Right lobe of liver (tissue), 6 donors: ENCODE measurements around the gene KLF1. TPM values are rescaled to one million over a fixed set of nuclear protein-coding genes. Genes with fewer than 3 reads are reported as not detected.

Experiments used
- ATAC-seq, 4 donors: fragments of 200-7000 bp; cut with Tn5 transposase; one replicate each; pipeline ENCODE4 v1.9.1; 2020; ENCODE audit warnings: mild to moderate bottlenecking in 4 of 4, moderate library complexity in 4 of 4
- DNase-seq, 3 donors: peaks; one replicate each; pipeline ENCODE4 v3.0.0-alpha.2; 2020
- H3K27ac ChIP-seq, 3 donors: fragments of 200-600 bp; one replicate each; pipeline ENCODE4 v1.8.0; 2022
- H3K27me3 ChIP-seq, 2 donors: fragments of 200-600 bp; one replicate each; pipeline ENCODE4 v1.8.0; 2022
- H3K36me3 ChIP-seq, 4 donors: fragments of 200-600 bp; sonication (generic) in 1 of 4; one replicate each; pipeline versions ENCODE4 v1.5.1 to v1.8.0; 2017 to 2022; ENCODE audit warnings: control low read depth in 1 of 4
- H3K4me1 ChIP-seq, 4 donors: fragments of 200-600 bp; sonication (generic) in 1 of 4; one replicate each; pipeline versions ENCODE4 v1.5.1 to v1.8.0; 2017 to 2022; ENCODE audit warnings: control low read depth in 1 of 4
- H3K4me3 ChIP-seq, 3 donors: fragments of 200-600 bp; one replicate each; pipeline ENCODE4 v1.8.0; 2022
- H3K9me3 ChIP-seq, 4 donors: fragments of 200-600 bp; sonication (generic) in 1 of 4; one replicate each; pipeline versions ENCODE4 v1.5.1 to v1.8.0; 2017 to 2022; ENCODE audit warnings: control low read depth in 1 of 4
- POLR2A ChIP-seq: fragments of 450-650 bp; IDR thresholded peaks from one replicate; pipeline ENCODE4 v1.6.1; 2017; ENCODE audit warnings: antibody characterized with exemption, mild to moderate bottlenecking
- WGBS: methylation state at CpG from one replicate; pipeline ENCODE4 v1.1.6; 2018; ENCODE audit warnings: low coverage, low lambda C conversion rate; ENCODE audit not compliant: insufficient coverage; ENCODE audit errors: missing lambda C conversion rate; 5-methylcytosine and 5-hydroxymethylcytosine counted together
- intact Hi-C, 2 donors: fragments of 100-400 bp; cut with DNase I; formaldehyde crosslinking; loops; one replicate each; pipeline versions ENCODE4 v1.11.2 to v1.14.1; 2022
- total RNA-seq, 6 experiments: library from RNA; depleted of rRNA in 2 of 6; stranded (reverse); fragments of >200 nt in 2 of 6; fragmentation: NEBNext Ultra II Directional in 3 of 6; extraction: Animal tissue kit (Norgen Biotek cat#: 25700) in 3 of 6; gene quantifications; one replicate each; pipeline versions ENCODE4 v1.1.0 to v1.2.4, GENCODE V29; 2016 to 2023
- TF ChIP-seq, protein P1 (sequence below), 4 donors: fragments of 200-600 bp in 3 of 4; fragments of 450-650 bp in 1 of 4; IDR thresholded peaks; one replicate each; pipeline versions ENCODE4 v1.5.1 to v1.8.0; 2016 to 2022; ENCODE audit warnings: antibody characterized with exemption in 4 of 4, mild to moderate bottlenecking in 2 of 4
- donor health status: DM: no; HTN: yes; CAD: no.
- donor health status: DM: no; HTN: no; CAD: no.
- donor health status: DM: no; HTN: no; CAD: no.
- donor health status: DM: no; HTN: yes; CAD: no.
- donor health status: DM: no; HTN: yes; CAD: no.

KLF1 gene
- total RNA-seq, 6 experiments from 2014 or later: 0.32 to 1.7 (median 0.44) TPM; not detected in 3

DNA sequence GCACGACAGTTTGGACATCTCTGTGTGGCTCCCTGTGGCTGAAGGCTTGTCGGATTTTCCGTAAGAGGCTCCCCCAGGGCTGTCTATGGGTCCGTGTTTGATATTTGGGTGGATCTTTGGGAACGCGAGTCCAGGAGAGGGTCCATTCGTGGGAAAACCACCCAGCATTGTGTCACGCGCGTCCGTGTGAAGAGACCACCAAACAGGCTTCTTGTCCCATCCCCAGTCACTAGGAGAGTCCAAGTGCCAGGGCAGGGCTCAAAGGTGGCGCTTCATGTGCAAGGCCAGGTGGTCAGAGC, 2.4 kb downstream of the KLF1 start:
- TF ChIP-seq POLR2A: no peak
- TF ChIP-seq, protein P1, sequence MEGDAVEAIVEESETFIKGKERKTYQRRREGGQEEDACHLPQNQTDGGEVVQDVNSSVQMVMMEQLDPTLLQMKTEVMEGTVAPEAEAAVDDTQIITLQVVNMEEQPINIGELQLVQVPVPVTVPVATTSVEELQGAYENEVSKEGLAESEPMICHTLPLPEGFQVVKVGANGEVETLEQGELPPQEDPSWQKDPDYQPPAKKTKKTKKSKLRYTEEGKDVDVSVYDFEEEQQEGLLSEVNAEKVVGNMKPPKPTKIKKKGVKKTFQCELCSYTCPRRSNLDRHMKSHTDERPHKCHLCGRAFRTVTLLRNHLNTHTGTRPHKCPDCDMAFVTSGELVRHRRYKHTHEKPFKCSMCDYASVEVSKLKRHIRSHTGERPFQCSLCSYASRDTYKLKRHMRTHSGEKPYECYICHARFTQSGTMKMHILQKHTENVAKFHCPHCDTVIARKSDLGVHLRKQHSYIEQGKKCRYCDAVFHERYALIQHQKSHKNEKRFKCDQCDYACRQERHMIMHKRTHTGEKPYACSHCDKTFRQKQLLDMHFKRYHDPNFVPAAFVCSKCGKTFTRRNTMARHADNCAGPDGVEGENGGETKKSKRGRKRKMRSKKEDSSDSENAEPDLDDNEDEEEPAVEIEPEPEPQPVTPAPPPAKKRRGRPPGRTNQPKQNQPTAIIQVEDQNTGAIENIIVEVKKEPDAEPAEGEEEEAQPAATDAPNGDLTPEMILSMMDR (IDR thresholded peaks at IDR 0.05): no peak

DNA sequence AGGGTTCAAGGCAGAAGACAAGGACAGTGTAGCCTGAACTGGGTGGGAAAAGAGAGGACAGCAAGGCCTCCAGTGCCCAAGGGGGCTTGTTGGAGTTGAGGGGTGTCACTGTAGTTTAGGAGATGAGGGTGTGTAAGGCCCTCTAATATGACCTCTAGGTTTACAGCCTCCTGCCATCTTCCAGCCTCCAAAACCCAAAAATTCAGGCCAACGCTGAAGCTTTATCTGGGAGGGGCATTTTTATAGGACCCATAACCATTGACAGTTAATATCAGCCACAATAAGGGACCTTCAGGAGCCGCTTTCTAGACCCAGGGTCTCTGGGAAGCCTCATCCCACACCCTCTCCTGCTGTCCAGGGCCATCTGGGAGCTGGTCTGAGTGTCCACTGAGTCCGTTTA, 2.8 kb downstream of the KLF1 start:
- peaks cover 0 to 5% (median 0%) of the 10 kb centered on the region in 4 donors for H3K9me3 ChIP-seq
- ATAC-seq (no peak), DNase-seq (no peak)
- H3K4me3 ChIP-seq: no peak overlapping the region
- no peaks in the 10 kb centered on the region for H3K36me3 ChIP-seq
- intact Hi-C loops: loop anchor here in 1 of 2 donors (10.0 kb wide), 1 partner anchor 51 kb away; the partner anchor contains the start of genes CALR and FARSA
- no peaks in the 10 kb centered on the region for H3K27me3 ChIP-seq
- H3K27ac ChIP-seq: no peak overlapping the region
- WGBS: 90% methylated on average over 2 of the region's 3 CpGs
- peaks cover 0 to 13% (median 0%) of the 10 kb centered on the region in 4 donors for H3K4me1 ChIP-seq
- TF ChIP-seq, protein P1 (IDR thresholded peaks at IDR 0.05): no peak
- TF ChIP-seq POLR2A: no peak

More for the DNA sequence above, 2.4 kb downstream of the KLF1 start:
- no peak for DNase-seq
- intact Hi-C loops: loop anchor here in 1 of 2 donors (10.0 kb wide), 1 partner anchor 50 kb away; the partner anchor contains the start of genes CALR and FARSA
- WGBS: 76% methylated on average over 2 of the region's 12 CpGs
- H3K9me3 ChIP-seq: peaks cover 0 to 5% (median 0%) of the 10 kb centered on the region in 4 donors
- H3K4me1 ChIP-seq: peaks cover 0 to 13% (median 0%) of the 10 kb centered on the region in 4 donors
- no peaks in the 10 kb centered on the region for H3K36me3 ChIP-seq
- no peak for ATAC-seq
- no peak overlapping the region for H3K27ac ChIP-seq
- no peaks in the 10 kb centered on the region for H3K27me3 ChIP-seq
- H3K4me3 ChIP-seq: no peak overlapping the region

DNA sequence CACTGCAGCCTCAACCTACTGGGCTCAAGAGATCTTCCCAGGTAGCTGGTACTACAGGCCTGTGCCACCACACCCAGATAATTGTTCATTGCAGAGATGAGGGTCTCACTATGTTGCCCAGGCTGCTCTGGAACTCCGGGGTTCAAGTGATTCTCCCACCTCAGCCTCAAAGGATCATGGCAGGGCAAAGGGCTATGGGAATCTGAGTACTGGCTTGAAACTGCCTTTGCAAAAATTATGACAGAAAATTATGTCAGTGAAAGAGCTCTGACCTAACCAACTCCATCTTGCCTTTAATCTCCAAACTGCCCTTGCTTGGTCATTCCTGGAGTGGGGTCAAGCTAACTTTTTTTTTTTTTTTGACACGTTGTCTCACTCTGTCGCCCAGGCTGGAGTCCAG, 4.4 kb downstream of the KLF1 start:
- 86% methylated on average over 2 of the region's 3 CpGs for WGBS
- peaks cover 0 to 13% (median 0%) of the 10 kb centered on the region in 4 donors for H3K4me1 ChIP-seq
- no peak overlapping the region for H3K4me3 ChIP-seq
- TF ChIP-seq, protein P1 (IDR thresholded peaks at IDR 0.05): no peak
- TF ChIP-seq POLR2A: no peak
- H3K27me3 ChIP-seq: no peaks in the 10 kb centered on the region
- ATAC-seq (no peak), DNase-seq (no peak)
- intact Hi-C loops: loop anchor here in 1 of 2 donors (10.0 kb wide), 1 partner anchor 52 kb away; the partner anchor contains the start of genes CALR and FARSA
- H3K36me3 ChIP-seq: peaks cover 0 to 4% (median 0%) of the 10 kb centered on the region in 4 donors
- H3K27ac ChIP-seq: peak overlapping the region in 1 of 3 donors; percentile 40
- H3K9me3 ChIP-seq: peaks cover 0 to 5% (median 0%) of the 10 kb centered on the region in 4 donors

DNA sequence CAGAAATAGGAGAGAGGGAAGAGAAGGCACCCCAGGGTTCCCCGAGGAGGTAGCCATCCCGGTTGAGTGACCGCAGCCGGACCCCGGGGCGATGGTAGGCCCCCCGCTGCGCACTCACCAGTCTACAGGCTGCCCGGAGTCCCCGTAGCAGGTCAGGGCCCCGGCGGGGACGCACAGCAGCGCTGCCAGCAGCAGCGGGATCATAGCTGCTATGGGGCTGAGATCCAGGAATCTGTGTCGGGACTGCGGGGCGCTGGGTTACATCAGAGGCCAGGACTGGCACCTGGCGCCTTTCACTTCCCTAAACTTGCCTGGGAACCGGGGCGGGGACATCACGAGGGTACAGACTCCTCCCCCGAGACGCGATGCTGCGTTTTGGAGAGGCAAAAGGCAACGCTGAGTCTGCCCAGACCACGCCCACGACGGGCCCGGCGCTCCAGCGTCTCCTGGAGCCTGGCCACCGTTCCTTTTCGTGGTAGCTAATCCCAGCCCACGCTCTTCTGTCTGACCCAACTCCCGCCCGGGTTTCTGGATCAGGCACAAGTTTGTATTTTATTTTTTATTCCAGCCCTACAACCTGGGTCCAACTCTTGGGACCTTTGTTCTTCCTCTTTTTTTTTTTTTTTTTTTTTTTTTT, 5.7 kb downstream of the KLF1 start, which contains the start of gene DNASE2:
Gene DNASE2, minus strand, starts transcription at position 278 of the 637 bp plus-strand sequence. Its CDS starts 74 bp downstream, at position 204.
- Histone ChIP-seq H3K27me3 (no peaks in the 10 kb centered on the region), H3K4me3 (peak within 1 kb of the TSS; percentile 51 to 72 (median 70)), H3K4me1 (peaks cover 0 to 13% (median 0%) of the 10 kb centered on the region in 4 donors), H3K27ac (peak within 1 kb of the TSS; percentile 63 to 71 (median 68)), H3K9me3 (peaks cover 0 to 5% (median 0%) of the 10 kb centered on the region in 4 donors), H3K36me3 (peaks cover 0 to 5% (median 0%) of the 10 kb centered on the region in 4 donors)
- intact Hi-C loops: loop anchor here in 1 of 2 donors (10.0 kb wide), 1 partner anchor 54 kb away; the partner anchor contains the start of genes CALR and FARSA
- DNase-seq (peak; percentile 98 to 99 (median 98)), ATAC-seq (peak; percentile 90 to 95 (median 93))
- TF ChIP-seq, protein P1 (IDR thresholded peaks at IDR 0.05): no peak
- TF ChIP-seq POLR2A: peak; percentile 91
- 0% methylated on average over 13 of the region's 38 CpGs for WGBS
